ENCODE data around the gene EXD2.
A peak's percentile ranks its signal among the peaks of the same experiment; 100 is the strongest.
"Not testable (repeated sequence)": the region's sequence is repeated elsewhere in the genome, so short reads cannot be mapped to it uniquely, and the experiment has no call there.

EXD2 gene

DNA sequence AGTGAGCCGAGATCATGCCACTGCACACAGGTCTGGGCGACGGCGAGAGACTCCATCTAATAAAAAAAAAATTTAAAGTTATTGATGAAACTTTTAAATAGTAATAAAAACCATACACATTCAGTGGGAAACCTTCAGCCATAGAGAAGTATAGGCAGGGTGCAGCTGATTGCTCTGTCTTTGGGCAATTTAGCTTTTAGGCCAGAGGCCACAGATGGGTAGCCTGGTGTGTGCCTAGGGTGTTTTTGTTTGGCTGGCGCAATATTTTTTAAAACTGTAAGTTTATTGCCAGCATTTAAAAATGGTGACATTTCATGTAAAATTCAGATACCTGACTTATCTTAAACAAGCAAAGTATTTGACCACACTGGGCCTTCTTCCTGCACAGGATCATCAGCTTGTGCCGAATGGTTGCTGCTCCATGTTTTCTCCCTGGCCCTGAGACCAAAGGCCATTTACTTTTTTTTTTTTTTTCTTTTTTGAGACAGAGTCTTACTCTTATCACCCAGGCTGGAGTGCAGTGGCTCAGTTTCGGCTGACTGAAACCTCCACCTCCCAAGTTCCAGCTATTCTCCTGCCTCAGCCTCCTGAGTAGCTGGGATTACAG lies 16.2 kb downstream of the EXD2 start:
- no peak for DNase-seq

DNA sequence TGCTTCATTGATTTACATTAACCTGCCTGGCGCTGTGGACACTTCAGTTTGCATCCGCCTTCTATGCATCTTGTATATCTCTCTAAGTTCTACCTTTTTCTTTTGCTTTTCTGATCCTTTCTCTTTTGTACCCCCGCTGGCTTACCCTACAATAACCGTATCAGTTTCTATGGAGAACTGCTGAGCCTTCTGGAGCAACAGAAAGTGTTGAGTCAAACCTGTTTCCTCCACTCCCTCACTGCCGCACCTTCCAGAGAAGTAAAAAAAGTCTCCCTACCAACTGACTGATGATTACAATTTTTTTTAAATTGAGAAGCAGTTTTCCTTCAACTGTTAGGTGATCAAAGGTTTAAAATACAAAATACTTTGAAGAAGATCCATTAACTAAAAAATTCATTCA lies 17.4 kb downstream of the EXD2 start:
- no peak for DNase-seq

DNA sequence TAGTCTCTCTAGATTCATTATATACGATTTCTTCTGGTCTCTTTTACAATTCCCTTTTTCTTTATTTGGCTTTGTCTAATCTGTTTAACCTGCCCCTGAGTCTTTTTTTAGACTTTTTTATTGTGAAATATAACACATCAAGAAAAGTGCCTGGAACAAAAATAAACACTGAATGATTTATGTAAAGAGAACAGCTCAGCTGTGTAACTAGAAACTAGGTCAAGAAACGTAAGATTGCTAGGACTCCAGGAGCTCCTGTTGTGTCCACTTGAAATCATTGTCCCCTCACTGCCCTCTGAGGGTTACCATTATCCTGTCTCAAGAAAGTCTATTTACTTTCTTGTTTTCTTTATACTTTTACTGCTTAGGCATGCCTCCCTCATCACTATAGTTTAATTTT lies 23.1 kb downstream of the EXD2 start:
- DNase-seq, result no peak

DNA sequence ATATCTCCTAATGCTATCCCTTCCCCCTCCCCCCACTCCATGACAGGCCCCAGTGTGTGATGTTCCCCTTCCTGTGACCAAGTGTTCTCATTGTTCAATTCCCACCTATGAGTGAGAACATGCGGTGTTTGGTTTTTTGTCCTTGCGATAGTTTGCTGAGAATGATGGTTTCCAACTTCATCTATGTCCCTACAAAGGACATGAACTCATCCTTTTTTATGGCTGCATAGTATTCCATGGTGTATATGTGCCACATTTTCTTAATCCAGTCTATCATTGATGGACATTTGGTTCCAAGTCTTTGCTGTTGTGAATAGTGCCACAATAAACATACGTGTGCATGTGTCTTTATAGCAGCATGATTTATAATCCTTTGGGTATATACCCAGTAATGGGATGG lies 26.4 kb downstream of the EXD2 start:
- DNase-seq, result not testable (repeated sequence)

DNA sequence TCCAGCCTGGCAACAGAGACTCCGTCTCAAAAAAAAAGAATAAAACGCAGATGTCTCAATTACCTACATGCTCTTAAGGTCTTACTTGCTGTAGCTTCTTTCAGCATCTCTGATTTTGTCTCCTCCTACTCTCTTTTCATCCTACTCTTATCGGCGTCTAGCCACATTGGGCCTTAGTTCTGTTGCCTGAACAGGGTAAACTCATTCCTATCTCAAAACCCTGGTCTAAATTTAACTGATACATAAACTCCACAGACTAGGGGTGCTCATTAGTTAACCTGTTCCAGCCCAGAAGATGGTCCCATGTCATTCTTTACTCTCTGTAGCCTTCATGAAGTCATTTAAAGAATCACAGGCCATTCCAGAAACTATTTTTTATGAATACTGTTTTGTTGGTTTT lies 33.6 kb downstream of the EXD2 start:
- no peak for DNase-seq

DNA sequence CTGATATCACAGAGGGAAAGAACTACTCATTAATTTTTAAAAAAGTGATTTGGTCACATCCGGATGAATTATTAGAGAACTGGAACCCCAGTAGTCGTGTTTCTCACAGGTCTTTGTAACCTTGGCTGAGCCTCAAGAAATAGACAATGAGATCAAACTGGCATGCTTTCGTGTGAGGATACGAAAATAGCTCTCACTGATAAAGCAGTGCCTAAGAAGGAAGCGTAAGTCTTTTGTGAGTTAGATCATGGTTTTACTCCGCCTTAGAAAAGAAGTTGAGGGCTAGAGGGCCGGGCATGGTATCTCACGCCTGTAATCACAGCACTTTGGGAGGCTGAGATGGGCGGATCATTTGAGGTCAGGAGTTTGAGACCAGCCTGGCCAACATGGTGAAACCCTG lies 34.9 kb downstream of the EXD2 start:
- DNase-seq, result no peak

DNA sequence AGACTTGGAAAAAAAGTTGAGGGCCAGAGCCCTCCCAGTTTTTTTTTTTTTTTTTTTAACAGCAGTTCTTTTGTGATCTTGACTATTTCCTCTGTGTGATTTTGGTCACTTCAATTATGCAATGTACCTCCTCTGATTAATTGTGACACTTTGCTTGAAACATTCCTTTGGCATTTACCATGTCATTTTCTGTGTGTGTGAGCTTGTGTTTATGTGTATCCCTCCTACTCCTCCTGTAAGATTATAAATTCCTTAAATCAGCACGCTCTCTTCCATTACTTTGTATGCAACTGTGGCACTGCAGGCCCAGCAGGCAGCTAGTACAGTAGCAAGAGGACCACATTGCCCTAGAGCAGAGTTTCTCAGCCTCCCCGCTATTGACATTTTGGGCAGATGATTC lies 35.4 kb downstream of the EXD2 start:
- DNase-seq, result no peak

DNA sequence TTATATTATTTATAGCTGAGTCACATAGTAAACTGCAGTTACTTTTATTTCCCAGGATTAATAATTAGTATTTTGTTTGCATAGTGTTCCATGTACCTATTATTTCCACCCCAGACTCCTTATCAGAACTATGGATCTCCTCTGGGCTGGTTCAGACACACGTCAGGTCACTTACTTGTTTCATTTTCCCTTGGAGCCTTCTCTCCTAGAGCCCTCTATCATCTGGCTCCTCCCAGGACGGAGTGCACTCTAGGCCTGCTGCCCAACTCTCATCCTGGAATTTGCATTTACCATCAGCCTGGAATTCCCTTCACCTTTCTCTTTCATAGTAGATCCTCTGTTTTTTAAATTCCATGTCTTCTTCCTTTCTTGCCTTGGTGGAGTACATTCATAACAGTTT lies 40.2 kb downstream of the EXD2 start:
- DNase-seq, result no peak

DNA sequence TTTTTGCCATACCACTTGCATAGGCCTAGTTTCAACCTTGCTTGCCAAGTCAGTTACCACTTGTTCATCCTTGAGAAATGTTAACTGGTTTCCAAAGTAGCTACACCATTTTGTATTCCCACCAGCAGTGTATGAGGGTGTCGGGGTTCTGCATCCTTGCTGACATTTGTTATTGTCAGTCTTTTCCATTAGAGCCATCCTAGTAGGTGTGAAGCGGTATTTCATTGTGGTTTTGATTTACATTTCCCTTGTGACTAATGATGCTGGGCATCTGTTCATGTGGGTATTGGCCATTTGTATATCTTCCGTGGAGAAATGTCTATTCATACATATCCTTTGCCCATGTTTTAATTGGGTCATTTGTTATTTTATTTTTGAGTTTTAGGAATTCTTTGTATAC lies 41.1 kb downstream of the EXD2 start:
- DNase-seq, result no peak

DNA sequence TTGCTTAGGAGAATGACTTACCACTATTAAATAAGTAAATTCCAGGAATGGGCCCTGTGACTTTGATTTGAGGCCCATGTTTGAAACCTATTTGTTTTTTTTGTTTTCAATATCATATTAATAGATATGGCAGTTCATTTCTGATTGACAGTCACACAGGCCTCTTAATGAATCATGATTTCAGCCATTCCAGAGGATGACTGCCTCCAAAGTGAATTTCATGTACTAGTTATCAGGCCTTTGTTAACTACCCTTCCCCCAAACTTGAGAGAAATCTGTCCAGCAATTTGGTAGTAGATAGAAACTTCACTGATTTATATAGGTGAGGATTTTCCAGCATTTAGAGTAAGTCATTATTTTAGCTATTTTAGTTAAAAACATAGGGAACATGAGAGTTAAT lies 42.8 kb downstream of the EXD2 start:
- DNase-seq, result no peak

DNA sequence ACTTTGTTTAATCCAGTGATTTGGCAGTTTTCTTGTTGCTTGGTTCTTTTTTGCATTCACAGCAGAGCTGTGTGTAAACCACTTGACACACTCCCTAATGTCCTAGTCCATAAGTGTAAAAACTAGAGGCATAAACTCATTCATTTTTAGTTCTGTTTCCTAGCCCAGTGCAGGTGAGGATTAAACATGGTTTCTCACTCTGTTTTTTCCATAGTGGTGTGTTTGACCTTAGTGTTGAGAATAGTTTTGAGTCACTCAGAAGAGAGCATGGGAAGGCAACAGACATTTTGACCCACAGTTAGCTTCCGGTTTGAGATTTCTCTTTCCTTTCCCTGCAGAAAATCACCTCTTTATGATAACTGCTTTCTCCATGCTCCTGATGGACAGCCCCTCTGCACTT lies 44.4 kb downstream of the EXD2 start:
- DNase-seq, result no peak

DNA sequence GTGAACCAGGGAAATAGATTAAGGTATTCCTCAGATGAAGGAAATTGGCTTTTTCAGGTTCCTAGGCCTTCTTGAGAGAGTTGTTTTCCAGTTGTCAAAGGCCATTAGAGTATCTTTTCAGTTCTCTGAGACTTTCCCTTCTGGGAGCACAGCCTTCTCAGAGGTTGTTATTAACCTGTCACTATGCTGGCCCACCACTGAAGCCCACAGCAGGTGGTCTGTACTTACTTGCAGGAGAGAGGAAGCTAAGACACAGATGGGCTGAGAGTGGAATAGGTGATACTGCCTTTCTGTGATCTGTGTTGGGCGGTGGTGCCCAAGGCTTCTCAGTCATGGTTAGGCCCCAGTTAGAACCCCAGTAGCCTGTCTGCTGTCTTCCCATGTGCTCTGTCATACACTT lies 45.8 kb downstream of the EXD2 start:
- DNase-seq, result no peak

DNA sequence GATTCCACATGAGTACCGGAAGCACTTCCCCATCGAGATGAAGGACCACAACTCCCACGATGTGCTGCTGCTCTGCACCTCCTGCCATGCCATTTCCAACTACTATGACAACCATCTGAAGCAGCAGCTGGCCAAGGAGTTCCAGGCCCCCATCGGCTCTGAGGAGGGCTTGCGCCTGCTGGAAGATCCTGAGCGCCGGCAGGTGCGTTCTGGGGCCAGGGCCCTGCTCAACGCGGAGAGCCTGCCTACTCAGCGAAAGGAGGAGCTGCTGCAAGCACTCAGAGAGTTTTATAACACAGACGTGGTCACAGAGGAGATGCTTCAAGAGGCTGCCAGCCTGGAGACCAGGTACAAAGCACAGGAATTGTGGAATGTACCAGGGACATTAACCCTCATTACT lies 46.3 kb downstream of the EXD2 start:
- no peak for DNase-seq

DNA sequence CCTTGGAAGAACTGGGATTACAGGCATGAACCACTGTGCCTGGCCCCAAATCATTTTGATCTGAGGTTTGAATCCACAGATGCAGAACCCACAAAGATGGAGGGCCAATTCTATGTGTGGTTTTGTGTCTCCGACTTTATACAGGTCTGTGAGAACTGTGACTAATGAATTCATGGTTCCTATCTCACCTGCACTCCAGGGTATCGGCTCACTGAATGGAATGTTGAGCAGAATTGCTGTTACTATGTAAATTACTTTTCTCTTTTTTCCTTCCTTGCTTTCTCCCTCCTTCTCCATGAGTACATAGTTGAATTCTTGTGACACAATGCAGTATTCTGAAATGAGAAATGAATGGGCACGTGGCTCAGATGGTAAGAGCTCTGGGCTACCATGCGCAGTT lies 47.6 kb downstream of the EXD2 start:
- no peak for DNase-seq

DNA sequence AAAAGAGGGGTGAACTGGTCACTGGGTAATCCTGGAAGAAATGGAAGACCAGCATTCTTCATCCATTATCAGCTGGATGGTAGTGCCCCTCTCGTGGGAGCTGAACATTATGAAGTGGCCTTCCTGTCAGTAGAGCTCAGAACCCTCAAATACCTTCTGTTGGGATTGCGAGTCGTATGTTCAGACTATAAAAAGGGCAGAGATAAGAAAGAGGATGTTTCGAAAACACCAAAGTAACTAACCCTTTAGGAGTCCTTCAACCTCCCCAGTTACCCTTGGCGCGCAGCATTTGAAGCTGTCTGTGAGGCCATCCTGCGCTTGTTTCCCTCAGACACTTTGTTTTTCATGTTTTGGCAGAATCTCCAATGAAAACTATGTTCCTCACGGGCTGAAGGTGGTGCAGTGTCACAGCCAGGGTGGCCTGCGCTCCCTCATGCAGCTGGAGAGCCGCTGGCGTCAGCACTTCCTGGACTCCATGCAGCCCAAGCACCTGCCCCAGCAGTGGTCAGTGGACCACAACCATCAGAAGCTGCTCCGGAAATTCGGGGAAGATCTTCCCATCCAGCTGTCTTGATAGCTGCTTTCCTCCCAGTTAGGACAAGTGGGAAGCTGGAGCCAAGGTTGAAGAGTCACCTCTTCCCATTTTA lies 49.4 kb downstream of the EXD2 start:
- DNase-seq, result no peak

DNA sequence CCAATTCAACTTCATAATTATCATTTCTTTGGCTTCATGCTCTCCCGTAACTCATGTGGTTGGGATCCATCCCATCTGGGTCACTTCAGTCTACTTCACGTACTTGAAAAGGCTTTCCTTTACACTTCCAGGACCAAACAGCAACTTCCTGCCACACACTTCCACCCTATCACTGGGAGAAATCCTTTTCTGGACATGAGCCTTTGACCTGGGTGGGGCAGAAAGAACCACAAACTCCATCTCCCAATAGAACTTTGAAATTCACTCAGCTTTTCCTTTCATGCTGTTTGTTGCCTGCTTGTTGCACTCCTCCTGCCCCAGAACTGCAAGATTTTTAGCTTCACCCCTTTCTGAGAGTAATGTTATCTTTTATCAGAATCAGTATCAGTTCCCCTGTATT lies 50.3 kb downstream of the EXD2 start:
- no peak for DNase-seq

DNA sequence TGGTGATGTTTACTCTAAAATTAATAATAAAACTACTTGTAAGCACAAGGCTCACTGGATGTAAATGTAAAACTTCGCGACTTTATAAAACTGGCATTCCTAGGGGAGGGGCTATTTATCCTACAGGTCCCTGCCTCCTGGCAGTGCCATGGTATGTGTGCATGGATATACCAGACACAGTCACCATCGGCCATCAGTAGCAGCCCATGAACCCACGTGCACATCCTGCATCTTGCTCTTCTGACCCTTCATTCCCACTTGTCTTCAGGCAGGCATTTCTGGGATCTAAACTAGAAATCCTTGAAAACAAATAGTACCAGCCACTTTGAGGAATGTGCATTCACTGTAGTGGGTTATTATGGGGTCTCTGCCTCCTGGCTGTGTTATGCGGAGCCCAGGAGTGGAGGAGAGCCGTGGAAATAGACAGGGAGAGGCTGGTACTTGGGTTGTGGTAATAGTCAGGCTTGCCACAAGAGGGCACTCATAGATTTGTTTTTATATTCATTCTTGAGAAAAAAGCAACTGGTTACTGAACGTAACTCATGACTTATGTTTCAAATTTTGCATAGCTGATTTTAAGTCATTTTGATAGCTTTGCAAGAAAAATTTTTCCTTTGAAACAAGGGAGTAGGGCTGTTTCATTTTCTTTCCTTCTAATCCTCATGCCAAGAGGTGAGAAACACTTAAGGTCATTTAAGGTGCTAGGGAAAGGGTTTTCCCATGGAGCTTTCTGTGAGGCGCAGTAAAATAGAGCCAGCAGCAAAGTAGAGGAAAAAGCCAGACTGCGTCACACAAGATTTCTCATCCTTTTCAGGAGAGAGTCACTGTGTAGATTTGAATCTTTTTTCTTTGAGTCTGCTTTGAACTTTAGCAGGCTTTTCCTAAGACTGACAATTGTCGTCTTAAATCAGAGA lies 51.3 kb downstream of the EXD2 start:
- peak; percentile 49 for DNase-seq

DNA sequence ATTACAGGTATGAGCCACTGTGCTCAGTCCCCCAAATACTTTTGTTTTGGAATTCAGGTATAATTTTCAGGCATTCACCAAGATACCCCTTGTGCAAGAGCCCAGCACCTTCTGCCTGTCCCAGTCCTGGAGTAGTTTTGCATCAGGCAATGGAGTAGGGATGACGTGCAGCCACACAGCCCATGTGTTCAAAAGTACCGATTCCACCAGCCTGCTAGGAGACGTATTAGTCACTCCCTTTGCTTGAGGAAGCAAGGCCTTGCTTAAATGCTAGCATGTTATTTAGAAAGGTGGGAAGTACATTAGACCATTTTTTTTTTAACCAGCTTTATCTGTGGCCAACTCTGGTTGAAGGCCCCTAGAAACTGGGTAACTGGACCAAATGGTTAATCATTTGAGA lies 53.6 kb downstream of the EXD2 start:
- no peak for DNase-seq

DNA sequence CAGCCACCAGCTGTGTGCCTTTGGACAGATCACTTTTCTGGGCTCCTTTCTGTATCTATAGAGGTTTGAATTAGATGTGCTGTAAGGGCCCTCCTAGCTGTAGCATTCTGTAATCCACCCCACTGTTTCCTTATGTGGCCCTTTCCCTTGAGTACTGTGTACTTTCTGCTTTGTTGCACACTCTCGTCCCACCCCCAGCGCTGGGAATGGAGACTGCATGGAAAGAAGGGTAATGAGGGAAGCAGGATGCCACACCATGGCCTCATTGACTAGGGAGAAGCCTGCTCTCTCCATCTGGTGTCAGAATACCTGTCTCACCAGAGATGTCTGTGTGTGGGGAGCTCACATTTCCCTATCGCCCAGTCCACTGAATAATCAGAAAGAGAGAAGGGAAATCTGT lies 55.0 kb downstream of the EXD2 start:
- no peak for DNase-seq

DNA sequence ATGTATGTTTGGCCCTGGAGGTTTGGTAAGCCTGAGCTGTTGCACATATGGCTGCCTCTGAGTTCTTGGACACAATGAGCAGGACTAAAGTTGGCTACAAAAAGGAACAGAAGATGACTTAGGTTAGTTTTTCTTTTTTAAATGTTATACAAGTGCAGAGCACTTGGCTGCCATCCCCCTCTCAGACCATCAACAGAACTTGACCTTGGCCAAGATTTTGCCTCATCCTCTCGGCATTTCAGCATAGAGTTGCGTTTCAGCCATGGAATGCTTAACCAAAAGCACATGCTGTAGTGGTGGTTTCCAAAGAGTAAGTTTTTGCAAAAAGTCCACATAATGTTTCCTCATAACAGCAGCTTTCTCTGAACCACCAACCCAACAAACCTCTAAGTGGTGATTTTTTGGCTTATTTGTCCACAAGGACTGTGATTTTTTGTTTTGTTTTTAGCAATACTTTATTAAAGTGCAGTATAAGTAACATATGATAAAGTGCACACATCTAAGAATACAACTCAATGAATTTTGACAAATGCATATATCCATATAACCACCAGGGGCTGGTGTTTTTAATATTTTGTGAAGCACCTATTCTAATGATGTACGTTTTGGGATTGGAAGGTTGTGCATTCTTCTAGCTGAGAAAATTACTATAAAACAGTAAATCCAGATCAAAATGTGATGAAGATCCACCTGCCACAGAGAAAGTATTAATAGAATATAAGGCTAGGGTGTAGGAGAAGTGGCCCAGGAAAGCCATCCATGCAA lies 56.6 kb downstream of the EXD2 start:
- no peak for DNase-seq

DNA sequence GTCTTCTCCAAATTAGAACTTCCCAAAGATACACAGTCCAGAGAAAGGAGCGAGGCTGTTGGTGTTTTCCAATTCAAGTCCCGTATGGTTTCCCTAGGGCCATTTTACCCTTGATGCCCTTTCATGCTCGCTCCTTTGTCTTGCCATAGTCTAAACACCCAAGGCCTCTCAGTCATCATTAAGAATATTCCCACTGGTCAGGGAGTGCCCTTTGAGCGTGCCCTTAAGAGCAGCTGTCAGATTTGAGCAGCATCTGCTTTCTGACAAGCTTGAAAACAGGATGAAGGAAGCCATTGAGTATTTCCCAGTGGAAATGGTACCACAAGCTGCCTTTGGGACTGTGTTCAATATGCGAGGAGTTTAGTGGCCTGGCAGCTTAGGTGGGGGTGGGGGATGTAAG lies 58.3 kb downstream of the EXD2 start:
- no peak for DNase-seq

DNA sequence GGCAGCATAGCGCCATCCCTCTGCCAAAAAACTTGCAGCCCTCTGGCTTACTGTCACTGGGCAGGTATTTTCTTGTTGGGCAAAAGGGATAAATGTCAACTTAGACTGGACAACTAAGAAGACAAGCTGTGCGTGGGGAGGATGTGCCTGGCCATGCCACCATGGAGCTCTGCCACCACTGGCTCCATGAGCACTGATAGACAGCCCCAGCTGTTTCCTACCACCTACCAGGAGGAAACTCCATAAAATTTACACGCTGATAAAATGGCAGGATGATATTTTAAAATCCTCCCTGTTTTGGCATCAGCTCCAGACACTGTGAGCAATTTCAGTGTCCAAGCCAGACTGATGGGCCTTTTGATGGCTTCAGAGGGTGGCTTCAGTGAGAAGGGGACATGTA lies 61.6 kb downstream of the EXD2 start:
- no peak for DNase-seq

DNA sequence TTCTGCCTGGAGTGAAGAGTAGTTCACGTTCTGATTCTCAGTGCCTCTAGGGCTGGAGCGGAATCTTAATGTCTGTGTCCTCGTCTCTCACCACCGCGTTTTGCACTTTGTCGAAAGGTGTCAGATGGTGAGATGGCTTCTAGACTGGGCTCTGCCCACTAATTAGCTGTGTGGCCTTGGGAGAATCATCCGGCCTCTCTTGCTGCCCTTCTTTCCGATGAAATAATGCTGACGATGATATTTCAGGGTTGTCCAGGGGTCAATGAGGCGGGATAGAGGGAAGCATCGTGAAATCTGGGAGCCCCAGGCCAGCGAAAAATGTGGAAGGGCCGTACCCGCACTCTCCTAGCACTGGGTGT lies 67.8 kb downstream of the EXD2 start:
- DNase-seq, result no peak

Data from NCI-H1105 (cell line).